H9 (cell line): Measurements from ENCODE around the gene SH3RF3. TPM values are rescaled to one million over a fixed set of nuclear protein-coding genes. Genes with fewer than 3 reads are reported as not detected.

Experiments
- DNase-seq: peaks from one replicate; pipeline ENCODE4 v3.0.0-alpha.2; 2017
- H2AFZ ChIP-seq: one replicate; pipeline ENCODE4 v1.6.1; 2013; ENCODE audit warnings: mild to moderate bottlenecking, low read length, control low read depth, moderate library complexity
- H2AK5ac ChIP-seq: 2 replicates; pipeline ENCODE4 v1.6.1; 2013; ENCODE audit warnings: low read length, control low read depth, mixed read lengths; ENCODE audit not compliant: insufficient read length
- H2BK120ac ChIP-seq: one replicate; pipeline ENCODE4 v1.6.1; 2013; ENCODE audit warnings: low read depth, mild to moderate bottlenecking, low read length, control low read depth, inconsistent platforms; ENCODE audit not compliant: poor library complexity, severe bottlenecking
- H2BK12ac ChIP-seq: 2 replicates; pipeline ENCODE4 v1.6.1; 2013; ENCODE audit warnings: low read length, control low read depth, mixed read lengths, low read depth; ENCODE audit not compliant: insufficient read length
- H2BK15ac ChIP-seq: 2 replicates; pipeline ENCODE4 v1.6.1; 2013; ENCODE audit warnings: low read depth, low read length, control low read depth
- H2BK20ac ChIP-seq: one replicate; pipeline ENCODE4 v1.6.1; 2013; ENCODE audit warnings: low read depth, mild to moderate bottlenecking, low read length, control low read depth, inconsistent platforms; ENCODE audit not compliant: poor library complexity, severe bottlenecking
- H2BK5ac ChIP-seq: 2 replicates; pipeline ENCODE4 v1.6.1; 2013; ENCODE audit warnings: low read length, control low read depth, mixed read lengths; ENCODE audit not compliant: insufficient read length
- H3K14ac ChIP-seq: 2 replicates; pipeline ENCODE4 v1.6.1; 2013; ENCODE audit warnings: low read length, control low read depth; ENCODE audit not compliant: insufficient read depth
- H3K18ac ChIP-seq: 2 replicates; pipeline ENCODE4 v1.6.1; 2013; ENCODE audit warnings: low read depth, mild to moderate bottlenecking, mixed read lengths, low read length, control low read depth; ENCODE audit not compliant: insufficient read length
- H3K23ac ChIP-seq: 2 replicates; pipeline ENCODE4 v1.6.1; 2013; ENCODE audit warnings: low read length, control low read depth, mixed read lengths, low read depth; ENCODE audit not compliant: insufficient read length
- H3K23me2 ChIP-seq: 2 replicates; pipeline ENCODE4 v1.6.1; 2013; ENCODE audit warnings: low read depth, mild to moderate bottlenecking, mixed read lengths, low read length, control low read depth; ENCODE audit not compliant: insufficient read length, poor library complexity, severe bottlenecking
- H3K27ac ChIP-seq: 2 replicates; pipeline ENCODE4 v1.5.1; 2013; ENCODE audit warnings: low read length, control low read depth, mixed read lengths, low read depth; ENCODE audit not compliant: insufficient read length
- H3K27me3 ChIP-seq: 2 replicates; pipeline ENCODE4 v1.6.1; 2013; ENCODE audit warnings: low read length, control low read depth, inconsistent platforms; ENCODE audit not compliant: insufficient read depth
- H3K4ac ChIP-seq: 2 replicates; pipeline ENCODE4 v1.6.1; 2013; ENCODE audit warnings: low read depth, mild to moderate bottlenecking, control low read depth, inconsistent platforms, low read length, moderate library complexity
- H3K4me1 ChIP-seq: 2 replicates; pipeline ENCODE4 v1.6.1; 2013; ENCODE audit warnings: low read length, control low read depth, inconsistent platforms; ENCODE audit not compliant: insufficient read depth
- H3K4me2 ChIP-seq: 2 replicates; pipeline ENCODE4 v1.6.1; 2013; ENCODE audit warnings: low read length, control low read depth, mixed read lengths; ENCODE audit not compliant: insufficient read length, insufficient read depth
- H3K56ac ChIP-seq: 2 replicates; pipeline ENCODE4 v1.6.1; 2013; ENCODE audit warnings: low read depth, mild to moderate bottlenecking, mixed read lengths, low read length, control low read depth; ENCODE audit not compliant: insufficient read length
- H3K79me1 ChIP-seq: 2 replicates; pipeline ENCODE4 v1.6.1; 2013; ENCODE audit warnings: low read depth, mild to moderate bottlenecking, moderate library complexity, low read length, control low read depth, inconsistent platforms; ENCODE audit not compliant: insufficient read depth, poor library complexity, severe bottlenecking
- H3K79me2 ChIP-seq: 2 replicates; pipeline ENCODE4 v1.6.1; 2013; ENCODE audit warnings: low read length, control low read depth, inconsistent platforms; ENCODE audit not compliant: insufficient read depth
- H3K9ac ChIP-seq: 2 replicates; pipeline ENCODE4 v1.6.1; 2013; ENCODE audit warnings: low read length, control low read depth, mixed read lengths; ENCODE audit not compliant: insufficient read length; ENCODE audit errors: extremely low read depth
- H3K9me3 ChIP-seq: one replicate; pipeline ENCODE4 v1.6.1; 2013; ENCODE audit warnings: low read depth, low read length, inconsistent platforms; ENCODE audit not compliant: control insufficient read depth
- H3T11ph ChIP-seq: one replicate; pipeline ENCODE4 v1.6.1; 2013; ENCODE audit warnings: mild to moderate bottlenecking, low read length, control low read depth, inconsistent platforms
- H4K20me1 ChIP-seq: one replicate; pipeline ENCODE4 v1.6.1; 2013; ENCODE audit not compliant: control insufficient read depth, insufficient read length, insufficient read depth
- H4K5ac ChIP-seq: 2 replicates; pipeline ENCODE4 v1.6.1; 2013; ENCODE audit warnings: low read depth, mild to moderate bottlenecking, mixed read lengths, low read length, control low read depth; ENCODE audit not compliant: insufficient read length
- H4K8ac ChIP-seq: replicated peaks from 2 replicates; pipeline ENCODE4 v1.6.1; 2013; ENCODE audit warnings: low read length, control low read depth, mixed read lengths, low read depth; ENCODE audit not compliant: insufficient read length
- H4K91ac ChIP-seq: 2 replicates; pipeline ENCODE4 v1.6.1; 2013; ENCODE audit warnings: low read depth, mild to moderate bottlenecking, moderate library complexity, mixed read lengths, low read length, control low read depth; ENCODE audit not compliant: insufficient read length
- H3K27ac Mint-ChIP-seq, 3 experiments: 2 replicates in 2 of 3; 3 replicates in 1 of 3; pipeline ENCODE4 v1.8.0; 2020 to 2021; ENCODE audit warnings: mixed read lengths in 3 of 3, mild to moderate bottlenecking in 1 of 3, moderate library complexity in 1 of 3
- H3K27me3 Mint-ChIP-seq: 2 replicates; pipeline ENCODE4 v1.8.0; 2021; ENCODE audit warnings: low read depth, mild to moderate bottlenecking, moderate library complexity, mixed read lengths
- H3K36me3 Mint-ChIP-seq, 3 experiments: 2 replicates in 2 of 3; 3 replicates in 1 of 3; pipeline ENCODE4 v1.8.0; 2020 to 2021; ENCODE audit warnings: low read depth in 3 of 3, mixed read lengths in 3 of 3; ENCODE audit not compliant: insufficient read depth in 1 of 3
- H3K4me1 Mint-ChIP-seq, 2 experiments: 2 replicates each; pipeline ENCODE4 v1.8.0; 2020; ENCODE audit warnings: mixed read lengths in 2 of 2
- H3K4me3 Mint-ChIP-seq, 2 experiments: 2 replicates in 1 of 2; 3 replicates in 1 of 2; pipeline ENCODE4 v1.8.0; 2020 to 2021; ENCODE audit warnings: mild to moderate bottlenecking in 2 of 2, mixed read lengths in 2 of 2, moderate library complexity in 1 of 2
- H3K9me3 Mint-ChIP-seq, 2 experiments: 2 replicates in 1 of 2; 3 replicates in 1 of 2; pipeline ENCODE4 v1.8.0; 2020; ENCODE audit warnings: mild to moderate bottlenecking in 2 of 2, mixed read lengths in 2 of 2, moderate library complexity in 1 of 2
- CTCF ChIP-seq: fragments of 200-600 bp; sonication (generic); conservative IDR thresholded peaks from 3 replicates; pipeline ENCODE4 v1.8.0; 2021; ENCODE audit warnings: antibody characterized with exemption, mild to moderate bottlenecking
- WGBS: extraction: QIAGEN DNeasy Blood & Tissue Kit; methylation state at CpG from one replicate; pipeline ENCODE4 v1.1.7; 2013; ENCODE audit warnings: missing lambda C conversion rate, low lambda C conversion rate, mixed read lengths; ENCODE audit not compliant: insufficient read length; ENCODE audit errors: extremely low coverage; 5-methylcytosine and 5-hydroxymethylcytosine counted together
- total RNA-seq: library from RNA; stranded (reverse); gene quantifications from 2 replicates; pipeline ENCODE4 v1.2.1, GENCODE V29; 2021

SH3RF3 gene
- total RNA-seq, 1 experiment from 2014 or later: 0.46 TPM

- H2BK12ac ChIP-seq: no peak overlapping the region
- no peak overlapping the region for H4K5ac ChIP-seq
- H3K23ac ChIP-seq: no peak overlapping the region
- no peak for TF ChIP-seq CTCF
- H3K4me1 ChIP-seq: no peaks in the 10 kb centered on the region
- Mint-ChIP-seq H3K4me1 (no peaks in the 10 kb centered on the region), H3K27ac (no peak overlapping the region; a peak in 1 of 7 replicates), H3K27me3 (no peaks in the 10 kb centered on the region), H3K36me3 (no peaks in the 10 kb centered on the region), H3K4me3 (no peak overlapping the region), H3K9me3 (no peaks in the 10 kb centered on the region)
- H3T11ph ChIP-seq: no peak overlapping the region
- no peaks in the 10 kb centered on the region for H3K23me2 ChIP-seq
- H3K27me3 ChIP-seq: no peaks in the 10 kb centered on the region
- H2BK15ac ChIP-seq: no peak overlapping the region
- no peak overlapping the region for H3K14ac ChIP-seq
- no peak overlapping the region for H3K18ac ChIP-seq
- H3K4me2 ChIP-seq: no peak overlapping the region
- H3K9me3 ChIP-seq: no peaks in the 10 kb centered on the region
- no peak overlapping the region for H4K91ac ChIP-seq
- no peak overlapping the region for H2BK20ac ChIP-seq
- no peaks in the 10 kb centered on the region for H4K20me1 ChIP-seq
- no peak overlapping the region for H2BK120ac ChIP-seq
- no peak overlapping the region for H2AFZ ChIP-seq
- no peak overlapping the region for H2BK5ac ChIP-seq
- no peak overlapping the region for H4K8ac ChIP-seq
- no peak overlapping the region for H3K9ac ChIP-seq
- no peak overlapping the region for H3K4ac ChIP-seq
- H2AK5ac ChIP-seq: no peak overlapping the region
- no peak overlapping the region for H3K56ac ChIP-seq
- no peaks in the 10 kb centered on the region for H3K79me1 ChIP-seq
- no peak for DNase-seq
- no CpG with 5 or more reads among the region's 12 CpGs for WGBS
- no peaks in the 10 kb centered on the region for H3K79me2 ChIP-seq
- no peak overlapping the region for H3K27ac ChIP-seq
Measured at GRCh38 chr2:109148117-109148746, 19.2 kb downstream of the SH3RF3 start.
